Activated CD4-positive, CD25-positive, alpha-beta regulatory T cell (primary cell): ENCODE results near the gene LYRM1.
"Not testable (repeated sequence)": the region's sequence is repeated elsewhere in the genome, so short reads cannot be mapped to it uniquely, and the experiment has no call there.

ENCODE experiments used
- DNase-seq, 4 experiments: peaks; one replicate each; lab custom pipeline; 2025; lab: John Stamatoyannopoulos, UW

The LYRM1 gene

DNA sequence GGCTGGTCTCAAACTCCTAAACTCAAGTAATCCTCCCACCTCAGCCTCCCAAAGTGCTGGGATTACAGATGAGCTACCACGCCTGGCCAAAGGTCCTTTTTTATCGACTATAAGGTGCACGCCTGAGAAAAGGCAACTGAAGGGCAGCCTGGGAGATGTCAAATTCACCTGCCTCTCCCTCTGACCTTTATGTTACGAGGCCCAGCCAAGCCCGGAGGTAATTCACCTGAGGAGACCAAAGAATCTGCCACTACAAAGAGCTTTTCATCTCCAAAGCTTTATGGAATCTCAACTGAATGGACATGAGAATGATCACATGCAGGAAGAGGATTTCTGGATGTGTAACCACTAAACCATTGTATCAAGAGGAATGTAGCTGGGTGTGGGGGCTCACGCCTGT lies 37.2 kb downstream of the LYRM1 start:
- no peak for DNase-seq

DNA sequence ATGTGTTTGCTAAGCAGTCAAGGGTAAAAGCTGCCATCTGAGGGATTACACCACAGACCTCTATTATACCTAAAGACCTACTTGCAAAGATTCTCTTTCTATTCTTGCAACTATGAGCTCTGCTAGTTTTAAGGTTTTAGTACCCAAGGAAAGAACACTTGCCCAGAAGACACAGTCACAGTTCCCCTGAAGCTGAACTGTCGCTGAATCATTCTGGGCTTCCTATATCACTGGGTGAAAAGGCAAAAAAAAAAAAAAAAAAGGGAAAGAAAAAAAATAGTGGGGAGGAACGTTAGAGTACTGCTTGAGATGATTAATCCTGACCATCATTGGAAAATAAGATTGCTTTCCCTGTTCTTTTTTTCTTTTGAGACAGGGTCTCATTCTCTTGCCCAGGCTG lies 37.9 kb downstream of the LYRM1 start:
- DNase-seq: no peak

DNA sequence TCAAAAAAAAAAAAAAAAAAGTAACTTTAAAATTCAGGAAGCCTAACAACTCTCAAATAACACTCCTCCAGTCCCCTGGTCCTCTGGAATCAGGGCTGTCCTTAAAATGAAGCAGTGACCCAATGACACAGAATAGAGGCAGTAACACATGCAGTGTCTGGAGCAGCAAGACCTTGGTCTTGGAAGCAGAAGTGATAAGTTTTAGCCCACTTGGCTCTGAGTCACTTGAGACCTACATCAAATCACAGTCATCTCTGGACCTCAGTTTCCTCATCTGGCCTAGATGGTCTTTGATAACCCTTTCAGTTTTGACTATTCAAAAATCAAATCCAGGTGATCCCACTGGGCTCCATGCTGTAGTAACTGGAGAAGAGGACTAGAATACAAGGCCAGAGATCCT lies 39.0 kb downstream of the LYRM1 start:
- DNase-seq: no peak

DNA sequence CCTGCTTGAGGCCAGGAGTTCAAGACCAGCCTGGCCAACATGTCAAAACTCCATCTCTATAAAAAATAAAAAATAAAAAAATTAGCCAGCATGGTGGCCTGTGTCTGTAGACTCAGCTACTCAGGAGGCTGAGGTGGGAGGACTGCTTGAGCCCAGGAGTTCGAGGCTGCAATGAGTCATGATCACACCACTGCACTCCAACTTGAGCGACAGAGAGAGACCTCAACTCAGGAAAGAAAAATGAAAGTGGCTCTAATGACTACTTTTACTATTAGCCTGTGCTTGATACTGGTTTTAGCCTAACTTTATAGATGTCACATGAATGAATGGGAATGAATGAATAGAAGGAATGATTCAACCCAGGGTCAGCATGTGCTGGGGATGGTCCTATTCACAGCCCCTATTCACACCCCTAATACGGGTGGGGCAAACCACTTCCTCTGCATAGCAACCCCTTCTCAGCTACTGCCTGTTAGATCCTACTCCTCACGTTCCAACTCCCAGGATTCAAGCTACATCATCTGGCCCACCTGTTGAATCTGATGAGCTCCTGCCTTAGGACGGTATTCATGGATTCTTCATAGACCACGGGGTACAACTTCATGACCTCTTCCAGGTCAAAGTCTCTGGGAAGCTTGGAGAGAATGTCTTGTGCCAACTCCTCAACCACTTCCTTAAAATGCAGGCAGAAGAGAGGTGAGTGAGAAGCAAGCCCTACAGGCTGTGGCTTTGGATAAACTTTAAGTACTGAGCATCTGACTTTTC lies 40.5 kb downstream of the LYRM1 start:
- no peak for DNase-seq

DNA sequence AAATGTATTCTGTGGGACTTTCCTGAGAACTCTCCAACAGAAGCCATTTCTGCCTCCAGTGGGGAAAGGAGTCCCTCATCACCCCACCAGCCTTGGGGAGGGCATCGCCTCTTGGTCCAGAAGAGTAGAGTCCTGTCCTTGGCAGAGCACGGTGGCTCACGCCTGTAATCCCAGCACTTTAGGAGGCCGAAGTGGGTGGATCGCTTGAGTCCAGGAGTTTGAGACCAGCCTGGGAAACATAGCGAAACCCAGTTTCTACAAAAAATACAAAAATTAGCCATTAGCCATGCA lies 41.0 kb downstream of the LYRM1 start:
- no peak for DNase-seq

DNA sequence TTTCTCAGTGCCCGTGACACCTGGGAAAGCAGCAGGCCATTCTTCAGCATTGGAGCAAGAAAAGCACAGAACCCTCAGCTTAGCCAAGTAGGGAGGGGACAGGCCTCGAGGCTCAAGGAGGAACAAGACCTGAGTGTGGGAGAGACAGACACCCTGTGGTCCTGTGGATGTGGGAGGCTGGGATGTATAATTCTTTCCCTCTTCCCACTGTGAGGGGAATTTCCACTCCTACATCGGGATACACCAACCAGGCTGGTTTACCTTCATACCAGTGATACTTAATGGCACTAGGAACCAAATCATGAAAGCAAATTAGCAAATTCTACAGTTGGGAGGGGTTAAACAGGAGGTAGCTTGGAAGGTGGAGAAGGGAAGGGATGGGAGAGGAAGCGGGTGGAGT lies 41.7 kb downstream of the LYRM1 start:
- no peak for DNase-seq

DNA sequence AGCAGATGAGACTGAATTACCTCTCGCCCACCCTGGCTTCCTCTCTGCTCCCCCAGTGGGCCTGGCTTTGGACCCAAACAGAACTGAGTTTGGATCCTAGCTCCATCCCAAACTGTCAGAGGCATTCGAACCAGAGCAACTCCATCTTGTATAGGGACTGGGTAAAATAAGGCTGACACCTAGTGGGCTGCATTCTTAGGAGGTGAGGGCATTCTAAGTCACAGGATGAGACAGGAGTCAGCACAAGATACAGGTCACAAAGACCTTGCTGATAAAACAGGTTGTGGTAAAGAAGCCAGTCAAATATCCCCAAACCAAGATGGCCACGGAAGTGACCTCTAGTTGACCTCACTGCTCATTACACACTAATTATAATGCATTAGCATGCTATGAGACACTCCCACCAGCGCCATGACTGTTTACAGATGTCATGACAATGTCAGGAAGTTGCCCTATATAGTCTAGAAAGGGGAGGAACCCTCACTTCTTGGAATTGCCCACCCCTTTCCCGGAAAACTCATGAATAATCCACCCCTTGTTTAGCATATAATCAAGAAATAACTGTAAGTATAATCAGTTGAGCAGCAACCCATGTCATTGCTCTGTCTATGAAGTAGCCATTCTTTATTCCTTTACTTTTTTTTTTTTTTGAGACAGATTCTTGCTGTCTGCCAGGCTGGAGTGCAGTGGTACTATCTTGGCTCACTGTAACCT lies 44.4 kb downstream of the LYRM1 start:
- DNase-seq: peak in 2 of 4 experiments; percentile 15 to 47

DNA sequence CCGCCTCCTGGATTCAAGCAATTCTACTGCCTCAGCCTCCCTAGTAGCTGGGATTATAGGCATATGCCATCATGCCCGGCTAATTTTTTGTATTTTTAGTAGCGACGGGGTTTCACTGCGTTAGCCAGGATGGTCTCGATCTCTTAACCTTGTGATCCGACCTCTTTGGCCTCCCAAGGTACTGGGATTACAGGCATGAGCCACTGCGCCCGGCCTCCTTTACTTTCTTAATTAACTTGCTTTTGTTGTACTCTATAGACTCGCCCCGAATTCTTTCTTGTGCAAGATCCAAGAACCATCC lies 45.0 kb downstream of the LYRM1 start:
- DNase-seq: not testable (repeated sequence)

DNA sequence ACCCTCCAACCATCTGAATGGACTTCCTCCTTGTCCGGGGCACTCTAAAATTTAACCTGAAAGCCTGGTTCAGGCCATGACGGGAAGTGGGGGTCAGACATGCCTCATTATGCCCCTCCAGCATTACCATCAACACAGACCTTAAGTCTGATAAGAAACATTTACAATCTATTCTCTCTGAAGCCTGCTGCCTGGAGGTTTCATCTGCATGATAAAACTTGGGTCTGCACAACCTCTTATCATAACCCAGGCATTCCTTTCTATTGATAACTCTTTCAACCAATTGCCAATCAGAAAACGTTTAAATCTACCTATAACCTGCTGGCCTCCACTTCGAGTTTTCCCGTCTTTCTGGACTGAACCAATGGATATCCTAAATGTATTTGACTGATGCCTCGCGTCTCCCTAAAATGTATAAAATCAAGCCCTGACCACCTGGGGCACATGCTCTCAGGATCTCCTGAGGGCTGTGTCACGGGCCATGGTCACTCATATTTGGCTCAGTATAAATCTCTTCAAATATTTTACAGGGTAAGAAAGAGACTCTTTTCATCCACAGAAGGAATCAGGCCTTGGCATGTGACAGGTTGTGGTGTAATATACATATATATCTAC lies 45.6 kb downstream of the LYRM1 start:
- DNase-seq: no peak

DNA sequence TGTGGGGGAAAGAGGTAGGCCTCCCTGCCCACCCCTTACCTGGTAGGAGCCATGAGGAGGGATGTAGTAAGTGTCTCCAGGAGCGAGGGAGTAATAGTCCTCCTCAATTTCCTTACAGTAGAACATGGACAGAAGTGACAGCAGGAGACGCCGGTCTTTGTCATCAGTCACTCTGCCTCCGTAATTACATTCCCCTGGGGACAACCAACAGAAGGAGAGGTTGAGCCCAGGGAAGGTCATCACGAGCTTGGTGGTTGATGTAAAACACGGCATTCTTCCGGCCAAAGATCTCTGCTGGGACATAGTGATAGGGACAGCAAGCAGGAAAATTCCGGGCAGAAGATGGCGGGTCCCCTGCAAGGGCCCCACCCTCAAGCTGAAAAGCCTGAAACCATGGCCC lies 47.9 kb downstream of the LYRM1 start:
- no peak for DNase-seq

DNA sequence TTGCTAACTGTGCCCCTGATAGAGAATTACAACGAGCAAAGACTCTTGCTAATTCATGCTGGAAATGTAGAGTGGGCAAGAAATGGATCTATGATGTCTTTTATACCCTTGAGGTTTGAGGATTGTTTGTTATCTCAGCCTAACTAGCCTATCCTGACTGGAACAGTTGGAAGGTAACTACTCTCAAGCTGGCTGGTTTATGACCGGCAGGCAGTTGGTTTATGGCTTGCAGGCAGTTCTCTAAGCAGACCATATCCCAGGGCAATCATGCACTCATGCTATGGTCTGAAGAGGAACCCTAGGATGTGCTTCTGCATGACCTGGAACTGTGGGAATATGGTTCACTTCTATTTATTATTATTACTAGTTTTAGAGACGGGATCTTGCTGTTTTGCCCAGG lies 49.1 kb downstream of the LYRM1 start:
- DNase-seq: no peak

DNA sequence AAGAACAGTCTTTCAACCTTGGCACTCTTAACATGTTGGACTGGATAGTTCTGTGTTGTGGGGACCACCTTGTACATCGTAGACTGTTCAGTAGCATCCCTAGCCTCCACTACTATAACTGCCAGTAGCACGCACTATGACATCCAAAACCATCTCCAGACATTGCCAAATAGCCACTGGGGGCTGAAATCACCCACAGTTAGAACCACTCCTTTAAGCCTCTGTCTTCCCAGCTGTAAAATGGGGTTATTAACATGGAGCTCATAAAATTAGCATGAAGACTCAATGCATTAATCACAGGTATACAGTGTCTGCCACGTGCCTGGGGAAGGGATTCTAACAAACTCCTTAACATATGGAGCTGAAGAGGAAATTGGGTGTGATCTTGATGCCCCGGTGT lies 49.7 kb downstream of the LYRM1 start:
- DNase-seq: no peak

DNA sequence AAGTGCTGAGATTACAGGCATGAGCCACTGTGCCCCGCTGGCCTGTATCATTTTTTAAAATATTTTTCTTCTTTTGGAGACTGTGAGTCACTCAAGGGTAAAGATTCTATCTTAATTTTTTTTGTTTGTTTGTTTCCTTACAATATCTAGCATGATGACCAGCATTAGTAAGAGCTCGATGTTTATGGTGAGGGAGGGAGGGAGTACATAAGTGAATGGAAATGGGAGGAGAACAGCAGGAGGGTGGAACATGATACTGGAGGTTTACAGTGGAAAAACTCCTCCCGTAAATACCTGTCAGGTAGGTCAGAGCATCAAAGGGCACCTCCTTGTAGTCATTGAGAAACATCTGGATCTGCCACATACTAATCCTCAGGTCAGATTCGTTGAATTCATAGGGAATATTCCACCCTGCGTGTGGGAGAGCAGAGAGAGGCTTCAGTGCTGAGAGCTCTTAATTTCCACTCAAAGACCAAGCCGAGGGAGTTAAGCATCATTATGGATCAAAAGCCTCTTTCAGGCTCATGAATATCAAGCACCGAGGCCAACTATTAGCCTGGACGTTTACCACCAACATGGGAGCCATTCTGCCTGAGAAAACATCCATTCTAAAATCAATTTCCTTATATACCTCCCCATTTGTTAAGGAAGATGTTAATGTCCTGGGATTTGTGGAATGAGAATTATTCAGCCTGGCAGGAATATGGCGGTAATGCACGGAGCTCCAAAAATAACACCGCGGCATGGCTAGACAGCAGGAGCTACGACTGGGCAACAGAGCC lies 51.8 kb downstream of the LYRM1 start:
- no peak for DNase-seq

DNA sequence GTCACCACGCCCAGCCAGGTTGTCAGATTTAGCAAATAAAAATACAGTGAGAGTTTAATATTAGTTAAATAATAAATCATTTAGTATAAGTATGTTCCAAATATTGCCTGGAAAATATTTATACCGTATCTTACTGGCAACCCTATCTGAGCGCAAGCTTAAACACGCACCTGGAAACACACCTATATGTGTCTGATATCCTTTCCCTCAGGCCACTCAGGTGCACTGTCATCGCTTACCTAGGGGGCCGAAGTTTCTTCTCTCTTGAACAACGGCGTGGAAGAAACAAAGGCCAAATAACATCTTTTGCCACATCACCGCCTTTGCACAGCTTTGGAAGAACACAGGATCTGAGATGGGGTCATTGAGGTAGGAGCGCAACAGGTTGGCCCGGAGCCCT lies 54.0 kb downstream of the LYRM1 start:
- DNase-seq: no peak

DNA sequence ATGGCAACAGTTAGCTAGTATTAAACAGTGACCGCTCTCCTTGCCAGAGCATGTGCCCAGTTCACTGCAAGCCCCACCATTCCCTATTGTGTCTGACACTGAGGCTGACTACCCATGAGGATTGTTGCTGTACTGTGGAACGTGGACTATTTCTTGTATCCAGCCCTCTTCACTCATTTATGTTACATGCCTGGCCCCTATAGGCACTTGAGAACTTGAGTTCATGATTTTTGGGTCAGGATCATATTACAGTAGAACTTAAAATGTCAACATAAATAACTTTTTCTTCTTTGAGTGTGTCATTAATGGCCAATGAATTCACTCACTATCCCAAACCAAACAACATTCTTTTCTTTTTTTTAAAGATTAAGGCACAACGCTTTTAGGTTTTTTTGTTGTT lies 55.7 kb downstream of the LYRM1 start:
- DNase-seq: no peak

DNA sequence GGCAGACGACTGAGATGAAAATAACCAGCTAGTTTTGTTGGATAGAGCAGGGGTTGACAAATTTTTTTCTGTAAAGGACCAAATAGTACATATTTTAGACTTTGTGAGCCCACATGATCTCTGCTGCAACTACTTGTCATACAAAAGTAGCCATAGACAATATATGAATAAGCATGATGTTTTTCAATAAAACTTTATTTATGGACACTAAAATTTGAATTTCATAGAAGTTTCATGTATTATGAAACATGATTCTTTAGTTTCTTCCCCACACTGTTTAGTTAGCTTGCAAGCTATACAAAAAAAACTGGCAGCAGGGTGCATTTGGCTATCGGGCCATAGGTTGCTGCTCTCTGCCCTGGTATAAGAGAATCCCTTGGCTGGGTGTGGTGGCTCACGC lies 56.6 kb downstream of the LYRM1 start:
- DNase-seq: no peak

DNA sequence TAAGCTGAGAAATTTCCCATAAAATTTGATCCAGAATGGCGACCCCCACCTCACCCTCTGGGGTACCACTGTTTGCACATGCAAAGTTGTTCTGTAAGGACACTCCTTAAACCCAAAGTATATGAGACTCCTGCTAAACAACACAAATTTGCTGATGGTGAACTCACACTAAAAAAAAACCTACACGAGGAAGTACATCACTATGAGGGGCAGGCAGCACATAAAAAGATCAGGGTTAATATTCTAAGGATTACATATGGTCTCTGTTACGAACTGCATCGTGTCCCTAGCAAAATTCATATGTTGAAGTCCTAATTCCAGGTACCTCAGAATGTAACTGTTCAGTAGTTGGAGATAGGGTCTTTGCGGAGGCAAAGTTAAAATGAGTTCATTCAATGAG lies 60.3 kb downstream of the LYRM1 start:
- no peak for DNase-seq

DNA sequence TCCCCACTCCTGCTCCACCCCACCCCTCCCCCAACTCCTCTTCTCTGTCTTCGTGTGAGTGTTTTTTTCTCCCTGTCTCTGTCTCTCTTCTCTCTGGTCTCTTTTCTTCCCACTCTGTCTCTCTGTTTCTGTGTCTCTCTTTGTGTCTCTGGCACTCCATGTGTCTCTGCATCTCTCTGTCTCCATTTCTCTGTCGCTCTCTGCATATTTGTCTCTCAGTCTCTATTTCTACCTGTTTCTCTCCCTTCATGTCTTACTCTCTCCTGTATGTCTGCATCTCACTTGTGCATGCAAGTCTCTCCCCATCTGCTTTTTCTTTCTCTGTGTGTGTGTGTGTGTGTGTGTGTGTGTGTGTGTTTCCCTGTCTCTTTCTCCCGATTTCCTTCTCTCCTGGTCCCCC lies 68.2 kb downstream of the LYRM1 start:
- no peak for DNase-seq

DNA sequence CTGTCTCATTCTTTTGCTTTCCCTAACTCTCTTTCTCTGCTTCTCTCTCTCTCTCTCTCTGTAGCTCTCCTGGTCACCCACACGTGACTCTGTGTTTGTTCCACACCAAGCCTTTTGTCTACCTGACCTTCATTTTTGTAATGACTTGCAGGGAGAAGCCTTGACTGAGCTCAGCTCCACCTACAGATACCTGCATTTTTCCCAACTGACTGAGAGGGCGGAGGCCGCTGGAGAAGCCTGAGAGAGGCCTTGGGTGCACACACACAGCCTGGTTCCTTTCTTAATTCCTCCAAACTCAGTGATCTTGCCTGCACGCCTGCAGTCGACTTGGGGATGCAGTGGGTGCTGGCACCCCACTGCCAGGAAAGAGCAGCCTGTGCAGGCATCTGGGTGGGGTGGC lies 68.8 kb downstream of the LYRM1 start:
- no peak for DNase-seq

DNA sequence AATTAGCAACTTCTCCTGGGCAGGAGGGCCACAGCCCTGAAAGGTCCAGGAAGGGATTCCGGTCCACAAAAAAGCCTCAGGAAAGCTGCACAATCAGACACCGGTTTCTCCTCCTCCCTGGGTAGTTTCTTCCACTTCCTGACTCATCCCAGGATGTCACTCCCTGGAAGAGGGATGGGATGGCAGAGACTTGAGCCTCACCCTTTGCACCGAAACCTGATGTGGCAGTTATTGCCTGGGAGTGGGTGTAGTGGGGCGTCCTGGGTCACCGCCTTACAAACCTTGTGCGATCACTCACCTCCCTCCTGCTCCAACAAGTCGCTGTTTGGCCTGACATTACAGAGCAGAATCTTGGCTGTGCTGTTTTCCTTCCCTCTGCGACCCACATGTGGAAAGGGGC lies 70.8 kb downstream of the LYRM1 start:
- DNase-seq: no peak

DNA sequence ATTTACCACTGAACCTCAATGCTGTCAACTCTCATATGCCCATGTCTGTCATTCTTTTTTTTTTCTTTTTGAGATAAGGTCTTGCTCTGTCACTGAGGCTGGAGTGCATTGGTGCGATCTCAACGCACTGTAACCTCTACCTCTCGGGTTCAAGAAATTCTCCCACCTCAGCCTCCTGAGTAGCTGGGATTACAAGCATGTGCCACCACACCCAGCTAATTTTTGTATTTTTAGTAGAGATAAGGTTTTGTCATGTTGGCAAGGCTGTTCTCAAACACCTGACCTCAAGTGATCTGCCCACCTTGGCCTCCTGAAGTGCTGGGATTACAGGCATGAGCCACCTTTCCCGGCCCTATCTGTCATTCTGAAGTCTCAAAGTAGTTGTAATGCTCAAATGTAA lies 72.6 kb downstream of the LYRM1 start:
- not testable (repeated sequence) for DNase-seq
